Fibroblast of the aortic adventitia (primary cell): Measurements from ENCODE around the gene CCDC154. TPM values are rescaled to one million over a fixed set of nuclear protein-coding genes. Genes with fewer than 3 reads are reported as not detected.

Source experiments
- DNase-seq: peaks from one replicate; pipeline ENCODE4 v3.0.0-alpha.2; 2010; ENCODE audit warnings: low read depth
- H3K4me3 ChIP-seq: 2 replicates; pipeline ENCODE4 v1.5.1; 2011; ENCODE audit warnings: low read depth, mild to moderate bottlenecking, control low read depth, low read length, moderate library complexity
- total RNA-seq: library from RNA; depleted of rRNA; stranded (reverse); fragments of >200 nt; gene quantifications from 2 replicates; pipeline ENCODE4 v1.2.3, GENCODE V29; 2012; ENCODE audit warnings: low replicate concordance
- TF ChIP-seq, protein P1 (sequence below): IDR thresholded peaks from 2 replicates; pipeline ENCODE4 v1.5.1; 2011; ENCODE audit warnings: mild to moderate bottlenecking, low read length, control low read depth, inconsistent platforms; ENCODE audit not compliant: insufficient read depth

Gene CCDC154
- total RNA-seq, 1 donor = 0.36 TPM

DNA sequence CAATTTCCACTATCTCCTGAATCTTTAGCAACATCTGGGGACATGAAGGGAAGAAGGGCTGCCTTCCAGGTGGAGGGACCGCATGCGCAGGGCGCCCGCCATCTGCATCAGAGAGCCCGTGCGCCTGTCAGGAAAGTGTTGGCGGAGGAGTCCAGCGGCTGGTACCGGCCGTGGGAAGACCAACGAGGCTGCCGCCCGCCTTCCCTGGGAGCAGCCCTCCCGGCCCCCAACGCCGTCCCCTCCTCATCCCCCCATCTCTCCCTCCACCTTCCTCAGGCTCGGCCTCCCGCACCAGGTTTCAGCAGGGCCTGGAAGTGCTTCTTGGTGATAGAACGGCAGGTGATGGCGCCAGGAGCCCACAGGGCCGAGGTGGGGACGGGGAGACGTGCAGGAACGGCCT is 21.7 kb upstream of the CCDC154 start:
- DNase-seq = no peak
- TF ChIP-seq, protein P1, sequence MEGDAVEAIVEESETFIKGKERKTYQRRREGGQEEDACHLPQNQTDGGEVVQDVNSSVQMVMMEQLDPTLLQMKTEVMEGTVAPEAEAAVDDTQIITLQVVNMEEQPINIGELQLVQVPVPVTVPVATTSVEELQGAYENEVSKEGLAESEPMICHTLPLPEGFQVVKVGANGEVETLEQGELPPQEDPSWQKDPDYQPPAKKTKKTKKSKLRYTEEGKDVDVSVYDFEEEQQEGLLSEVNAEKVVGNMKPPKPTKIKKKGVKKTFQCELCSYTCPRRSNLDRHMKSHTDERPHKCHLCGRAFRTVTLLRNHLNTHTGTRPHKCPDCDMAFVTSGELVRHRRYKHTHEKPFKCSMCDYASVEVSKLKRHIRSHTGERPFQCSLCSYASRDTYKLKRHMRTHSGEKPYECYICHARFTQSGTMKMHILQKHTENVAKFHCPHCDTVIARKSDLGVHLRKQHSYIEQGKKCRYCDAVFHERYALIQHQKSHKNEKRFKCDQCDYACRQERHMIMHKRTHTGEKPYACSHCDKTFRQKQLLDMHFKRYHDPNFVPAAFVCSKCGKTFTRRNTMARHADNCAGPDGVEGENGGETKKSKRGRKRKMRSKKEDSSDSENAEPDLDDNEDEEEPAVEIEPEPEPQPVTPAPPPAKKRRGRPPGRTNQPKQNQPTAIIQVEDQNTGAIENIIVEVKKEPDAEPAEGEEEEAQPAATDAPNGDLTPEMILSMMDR = no peak

DNA sequence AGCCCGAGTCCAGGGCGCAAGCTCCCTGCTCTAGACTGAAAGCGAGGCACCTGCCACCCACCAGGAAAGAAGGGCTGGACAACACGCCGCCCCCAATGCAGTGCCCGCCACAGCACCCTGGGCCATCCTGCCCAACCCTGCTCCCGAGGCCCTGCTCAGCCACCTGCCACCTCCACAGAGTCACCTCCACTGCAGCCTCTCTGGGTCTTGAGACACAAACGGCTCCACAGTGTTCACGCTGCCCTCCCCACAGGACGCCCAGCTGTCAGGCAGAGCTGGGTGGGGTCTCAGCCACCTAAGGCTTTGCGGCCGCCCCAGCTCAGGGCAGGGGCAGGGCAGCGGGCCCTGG is 21.2 kb upstream of the CCDC154 start:
- no peak for DNase-seq
- TF ChIP-seq, protein P1 = no peak
- no peak overlapping the region for H3K4me3 ChIP-seq

More for the DNA sequence above, 21.7 kb upstream of the CCDC154 start:
- H3K4me3 ChIP-seq = no peak overlapping the region

GRCh38 chr16:1464894-1465566 is 20.7 kb upstream of the CCDC154 start:
- TF ChIP-seq, protein P1 = no peak
- DNase-seq = no peak
- no peak overlapping the region for H3K4me3 ChIP-seq

DNA sequence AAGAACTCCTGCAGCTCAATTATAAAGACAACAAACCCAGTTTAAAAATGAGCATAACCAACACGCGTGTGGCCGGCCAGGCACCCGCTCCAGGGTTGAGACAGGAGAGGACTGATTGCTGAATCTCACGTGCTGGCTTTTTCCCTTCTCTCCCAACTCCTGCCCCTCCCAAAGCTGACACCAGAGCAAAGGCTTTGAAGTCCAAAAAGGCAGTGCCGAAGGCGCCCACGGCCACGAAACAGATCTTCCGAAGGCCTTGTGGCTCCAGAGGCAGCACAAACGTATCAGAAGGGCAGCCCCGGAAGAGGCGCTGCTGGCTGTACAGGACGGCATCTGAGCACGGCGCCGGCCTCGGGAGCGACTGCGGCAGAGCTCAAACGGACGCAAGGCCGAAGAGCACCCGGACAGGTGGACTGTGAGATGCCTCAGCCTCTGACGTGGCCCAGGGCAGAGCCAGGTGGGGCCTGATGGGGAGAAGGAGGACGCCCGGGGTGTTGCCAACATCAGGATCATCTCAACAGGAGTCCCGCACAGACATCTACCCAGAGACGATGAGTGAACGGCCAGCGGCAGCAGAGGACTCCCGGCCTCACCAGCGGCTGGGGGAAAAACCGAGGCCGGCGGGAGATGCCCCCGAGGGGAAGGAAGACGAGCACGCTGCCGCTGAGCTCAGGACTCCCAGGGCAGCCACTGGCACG is 20.0 kb upstream of the CCDC154 start:
- TF ChIP-seq, protein P1 = no peak
- H3K4me3 ChIP-seq = no peak overlapping the region
- no peak for DNase-seq

DNA sequence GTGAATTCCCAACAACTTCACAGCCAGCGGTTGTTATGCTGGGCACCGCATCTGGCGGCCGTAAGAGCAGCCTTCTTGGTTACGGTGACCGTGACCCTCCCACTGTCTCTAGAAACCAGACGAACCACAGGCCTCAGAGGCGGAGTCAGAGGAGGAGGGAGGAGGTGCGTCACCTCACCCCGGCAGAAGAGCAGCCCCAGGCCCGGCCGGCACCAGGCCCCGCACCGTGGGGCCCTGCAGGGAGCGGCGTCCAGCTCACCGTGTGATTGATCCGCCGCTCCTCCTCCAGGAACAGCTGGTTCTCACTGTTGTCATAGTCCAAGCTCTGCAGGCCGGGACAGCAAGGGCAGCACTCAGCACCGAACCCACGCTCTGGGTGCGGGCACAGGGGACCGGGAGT is 16.8 kb upstream of the CCDC154 start:
- no peak for DNase-seq
- TF ChIP-seq, protein P1 = no peak
- no peak overlapping the region for H3K4me3 ChIP-seq

DNA sequence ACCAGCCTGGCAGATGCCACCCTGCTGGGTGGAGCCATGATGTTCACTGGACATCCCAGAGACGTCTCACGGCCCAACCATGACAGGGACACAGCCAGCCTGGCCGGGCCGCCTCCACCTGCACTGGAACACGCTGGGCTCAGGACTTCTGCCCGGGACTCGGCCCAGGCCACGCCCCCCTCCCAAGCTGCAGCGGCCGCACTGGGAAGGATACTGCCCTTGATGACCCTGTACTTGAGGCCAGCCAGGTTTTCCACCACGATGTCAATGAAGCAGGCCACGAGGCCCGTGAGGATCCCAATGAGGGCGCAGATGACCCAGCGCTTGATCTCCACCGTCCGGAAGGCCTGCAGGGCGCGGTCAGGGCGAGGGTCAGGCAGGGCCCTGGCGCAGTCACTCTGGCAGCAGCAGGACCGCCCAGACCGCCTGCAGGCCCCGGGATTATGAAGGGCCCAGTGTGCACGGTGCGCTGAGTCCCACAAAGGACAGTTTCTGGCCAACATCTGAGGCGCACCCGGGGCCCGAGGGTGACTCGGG is 16.3 kb upstream of the CCDC154 start:
- H3K4me3 ChIP-seq = no peak overlapping the region
- DNase-seq = no peak
- TF ChIP-seq, protein P1 = no peak
